Measurements from ENCODE around the gene SPIC. TPM values are rescaled to one million over a fixed set of nuclear protein-coding genes. Genes with fewer than 3 reads are reported as not detected.

The SPIC gene
- total and polyA plus RNA-seq, 4 donors = 0.03 to 0.28 TPM; not detected in 2

DNA sequence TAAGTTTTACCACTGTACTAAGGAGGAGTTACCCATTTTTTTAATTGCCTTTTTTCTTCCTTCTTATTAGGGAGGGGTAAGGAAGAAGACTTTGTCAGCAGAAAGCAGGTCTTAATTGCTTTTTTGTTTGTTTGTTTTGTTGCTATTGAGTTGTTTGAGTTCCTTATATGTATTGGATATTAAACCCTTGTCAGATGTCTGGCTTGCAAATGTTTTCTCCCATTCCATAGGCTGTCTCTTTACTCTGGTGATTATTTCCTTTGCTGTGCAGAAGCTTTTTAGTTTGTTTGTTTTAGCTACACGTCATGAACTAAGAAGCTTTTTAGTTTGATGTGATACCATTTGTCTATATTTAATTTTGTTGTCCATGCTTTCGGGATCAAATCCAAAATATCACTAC lies 13.3 kb downstream of the SPIC start:
- ATAC-seq (ENCODE audit: insufficient read depth, low FRiP score) (no peak), DNase-seq (no peak)
- no peak for TF ChIP-seq CTCF (IDR thresholded peaks at IDR 0.05; ENCODE audit: control extremely low read depth, extremely low read depth)
- no peak overlapping the region for H3K27ac ChIP-seq (ENCODE audit: low read depth in 1 of 2, low read length in 1 of 2)
- WGBS, 2 donors = 69 to 73% methylated on average over 2 of the region's 2 CpGs
- no peaks in the 10 kb centered on the region for H3K9me3 ChIP-seq (ENCODE audit: control insufficient read depth in 4 of 4, insufficient read depth in 3 of 4, low read length in 3 of 4)
- no peaks in the 10 kb centered on the region for H3K36me3 ChIP-seq (ENCODE audit: control insufficient read depth in 4 of 4, insufficient read depth in 4 of 4, low read length in 4 of 4)
- H3K4me3 ChIP-seq = no peak overlapping the region
- peaks cover 0 to 11% (median 0%) of the 10 kb centered on the region in 5 donors for H3K4me1 ChIP-seq (ENCODE audit: control insufficient read depth in 5 of 5, insufficient read depth in 5 of 5, low read length in 5 of 5)
- H3K27me3 ChIP-seq (ENCODE audit: control insufficient read depth in 3 of 3, insufficient read depth in 3 of 3, low read length in 2 of 3) = no peaks in the 10 kb centered on the region
- no peak overlapping the region for H3K9ac ChIP-seq (ENCODE audit: insufficient read depth in 1 of 2, low read length in 2 of 2)

GRCh38 chr12:101490286-101490920 lies 15.3 kb downstream of the SPIC start:
- no peak overlapping the region for H3K4me3 ChIP-seq
- no peak overlapping the region for H3K9ac ChIP-seq (ENCODE audit: insufficient read depth in 1 of 2, low read length in 2 of 2)
- WGBS, 2 donors = 17 to 34% methylated on average over 3 of the region's 3 CpGs
- no peak for ATAC-seq (ENCODE audit: insufficient read depth, low FRiP score)
- H3K27me3 ChIP-seq (ENCODE audit: control insufficient read depth in 3 of 3, insufficient read depth in 3 of 3, low read length in 2 of 3) = no peaks in the 10 kb centered on the region
- peak; percentile 12 for TF ChIP-seq CTCF (IDR thresholded peaks at IDR 0.05; ENCODE audit: control extremely low read depth, extremely low read depth)
- peaks cover 0 to 3% (median 0%) of the 10 kb centered on the region in 5 donors for H3K4me1 ChIP-seq (ENCODE audit: control insufficient read depth in 5 of 5, insufficient read depth in 5 of 5, low read length in 5 of 5)
- H3K9me3 ChIP-seq (ENCODE audit: control insufficient read depth in 4 of 4, insufficient read depth in 3 of 4, low read length in 3 of 4) = no peaks in the 10 kb centered on the region
- no peaks in the 10 kb centered on the region for H3K36me3 ChIP-seq (ENCODE audit: control insufficient read depth in 4 of 4, insufficient read depth in 4 of 4, low read length in 4 of 4)
- no peak overlapping the region for H3K27ac ChIP-seq (ENCODE audit: low read depth in 1 of 2, low read length in 1 of 2)
- peak; percentile 33 to 66 (median 39) for DNase-seq

DNA sequence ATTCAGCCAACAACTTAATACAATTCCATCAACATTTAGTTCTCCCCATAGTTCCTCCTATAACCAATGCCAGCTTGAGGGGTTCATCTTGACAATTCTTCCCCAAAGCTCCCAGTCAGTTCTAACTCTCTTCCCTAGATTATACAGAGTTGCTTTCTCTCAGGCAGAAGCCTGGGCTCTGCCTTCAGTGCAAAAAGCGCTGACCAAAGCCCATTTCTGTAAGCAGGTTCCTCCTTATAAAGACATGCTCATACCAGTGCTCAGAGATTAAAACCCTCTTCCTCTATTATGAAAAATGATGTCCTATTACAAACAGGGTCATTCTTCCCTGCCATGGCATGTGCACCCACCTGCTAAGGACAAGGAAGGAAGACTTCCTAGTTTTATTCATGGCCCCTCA lies 16.2 kb downstream of the SPIC start:
- Histone ChIP-seq H3K9me3 (ENCODE audit: control insufficient read depth in 4 of 4, insufficient read depth in 3 of 4, low read length in 3 of 4) (no peaks in the 10 kb centered on the region), H3K36me3 (ENCODE audit: control insufficient read depth in 4 of 4, insufficient read depth in 4 of 4, low read length in 4 of 4) (no peaks in the 10 kb centered on the region), H3K27ac (ENCODE audit: low read depth in 1 of 2, low read length in 1 of 2) (no peak overlapping the region), H3K4me1 (ENCODE audit: control insufficient read depth in 5 of 5, insufficient read depth in 5 of 5, low read length in 5 of 5) (no peaks in the 10 kb centered on the region), H3K4me3 (no peak overlapping the region), H3K27me3 (ENCODE audit: control insufficient read depth in 3 of 3, insufficient read depth in 3 of 3, low read length in 2 of 3) (no peaks in the 10 kb centered on the region), H3K9ac (ENCODE audit: insufficient read depth in 1 of 2, low read length in 2 of 2) (no peak overlapping the region)
- ATAC-seq (ENCODE audit: insufficient read depth, low FRiP score) = no peak
- TF ChIP-seq CTCF (IDR thresholded peaks at IDR 0.05; ENCODE audit: control extremely low read depth, extremely low read depth) = no peak
- 85 to 92% methylated on average over 1 of the region's 1 CpG for WGBS, 2 donors
- no peak for DNase-seq

DNA sequence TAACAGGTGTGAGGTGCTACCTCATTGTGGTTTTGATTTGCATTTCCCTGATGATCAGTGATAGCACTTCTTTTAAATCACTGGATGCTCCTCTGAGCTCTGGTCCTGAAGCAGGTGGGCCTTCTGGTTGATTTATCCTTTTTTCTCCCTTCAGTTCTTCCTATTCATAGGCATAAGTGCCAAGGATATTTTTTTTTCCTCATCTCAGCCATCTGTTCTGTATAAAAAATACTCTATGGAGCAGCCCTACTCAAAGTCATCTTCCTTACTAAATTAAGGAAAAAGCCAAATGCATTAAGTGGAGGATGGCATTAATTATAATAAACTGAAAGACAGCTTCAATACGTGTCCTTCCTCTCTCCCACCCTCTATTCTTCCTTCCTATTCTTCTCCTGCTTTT lies 18.4 kb downstream of the SPIC start:
- no peak overlapping the region for H3K27ac ChIP-seq (ENCODE audit: low read depth in 1 of 2, low read length in 1 of 2)
- no peak for TF ChIP-seq CTCF (IDR thresholded peaks at IDR 0.05; ENCODE audit: control extremely low read depth, extremely low read depth)
- 64 to 73% methylated on average over 1 of the region's 1 CpG for WGBS, 2 donors
- no peak for DNase-seq
- H3K9me3 ChIP-seq (ENCODE audit: control insufficient read depth in 4 of 4, insufficient read depth in 3 of 4, low read length in 3 of 4) = no peaks in the 10 kb centered on the region
- no peak overlapping the region for H3K4me3 ChIP-seq
- no peak for ATAC-seq (ENCODE audit: insufficient read depth, low FRiP score)
- H3K36me3 ChIP-seq (ENCODE audit: control insufficient read depth in 4 of 4, insufficient read depth in 4 of 4, low read length in 4 of 4) = no peaks in the 10 kb centered on the region
- H3K4me1 ChIP-seq (ENCODE audit: control insufficient read depth in 5 of 5, insufficient read depth in 5 of 5, low read length in 5 of 5) = no peaks in the 10 kb centered on the region
- H3K27me3 ChIP-seq (ENCODE audit: control insufficient read depth in 3 of 3, insufficient read depth in 3 of 3, low read length in 2 of 3) = no peaks in the 10 kb centered on the region
- H3K9ac ChIP-seq (ENCODE audit: insufficient read depth in 1 of 2, low read length in 2 of 2) = no peak overlapping the region
